ENCODE data around the gene LRBA. TPM values are rescaled to one million over a fixed set of nuclear protein-coding genes. Genes with fewer than 3 reads are reported as not detected.

LRBA gene
- total RNA-seq, 1 donor from 2014 or later = 66.2 TPM

- TF ChIP-seq, protein P1, sequence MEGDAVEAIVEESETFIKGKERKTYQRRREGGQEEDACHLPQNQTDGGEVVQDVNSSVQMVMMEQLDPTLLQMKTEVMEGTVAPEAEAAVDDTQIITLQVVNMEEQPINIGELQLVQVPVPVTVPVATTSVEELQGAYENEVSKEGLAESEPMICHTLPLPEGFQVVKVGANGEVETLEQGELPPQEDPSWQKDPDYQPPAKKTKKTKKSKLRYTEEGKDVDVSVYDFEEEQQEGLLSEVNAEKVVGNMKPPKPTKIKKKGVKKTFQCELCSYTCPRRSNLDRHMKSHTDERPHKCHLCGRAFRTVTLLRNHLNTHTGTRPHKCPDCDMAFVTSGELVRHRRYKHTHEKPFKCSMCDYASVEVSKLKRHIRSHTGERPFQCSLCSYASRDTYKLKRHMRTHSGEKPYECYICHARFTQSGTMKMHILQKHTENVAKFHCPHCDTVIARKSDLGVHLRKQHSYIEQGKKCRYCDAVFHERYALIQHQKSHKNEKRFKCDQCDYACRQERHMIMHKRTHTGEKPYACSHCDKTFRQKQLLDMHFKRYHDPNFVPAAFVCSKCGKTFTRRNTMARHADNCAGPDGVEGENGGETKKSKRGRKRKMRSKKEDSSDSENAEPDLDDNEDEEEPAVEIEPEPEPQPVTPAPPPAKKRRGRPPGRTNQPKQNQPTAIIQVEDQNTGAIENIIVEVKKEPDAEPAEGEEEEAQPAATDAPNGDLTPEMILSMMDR (IDR thresholded peaks at IDR 0.05; ENCODE audit: unreplicated experiment) = no peak
- no peaks in the 10 kb centered on the region for H3K27me3 Mint-ChIP-seq (ENCODE audit: low read depth)
- H3K4me3 Mint-ChIP-seq = no peak overlapping the region
- H3K4me1 Mint-ChIP-seq = peaks cover 29% of the 10 kb centered on the region
- H3K36me3 Mint-ChIP-seq = peaks cover 10% of the 10 kb centered on the region
- H3K9me3 Mint-ChIP-seq = no peaks in the 10 kb centered on the region
- DNase-seq (ENCODE audit: low spot score in 2 of 2, unreplicated experiment in 2 of 2) = no peak
- H3K27ac Mint-ChIP-seq = no peak overlapping the region
These were observed 728.4 kb downstream of the LRBA start for GRCh38 chr4:150286656-150287055.

DNA sequence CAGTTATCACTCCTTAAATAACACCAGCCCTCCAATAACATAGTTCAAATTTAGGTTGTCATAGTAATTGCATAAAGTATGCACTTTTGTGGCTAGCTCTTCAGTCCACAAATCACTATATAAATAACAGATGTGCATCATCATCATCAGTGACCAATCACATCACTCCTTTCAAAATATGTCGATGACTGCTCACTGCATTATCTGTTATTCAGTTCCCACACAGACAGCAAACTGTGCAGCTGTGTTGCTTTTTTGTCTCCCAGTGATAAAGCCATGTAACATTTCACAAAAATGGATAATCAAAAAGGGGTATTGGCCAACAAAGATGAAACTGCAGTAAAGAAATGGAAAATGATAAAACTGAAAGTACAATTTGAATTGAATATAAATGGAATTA, 731.4 kb downstream of the LRBA start:
- H3K36me3 Mint-ChIP-seq = peaks cover 12% of the 10 kb centered on the region
- no peaks in the 10 kb centered on the region for H3K9me3 Mint-ChIP-seq
- no peak overlapping the region for H3K4me3 Mint-ChIP-seq
- peaks cover 34% of the 10 kb centered on the region for H3K4me1 Mint-ChIP-seq
- TF ChIP-seq, protein P1 (IDR thresholded peaks at IDR 0.05; ENCODE audit: unreplicated experiment) = no peak
- H3K27ac Mint-ChIP-seq = peak overlapping the region; percentile 35
- H3K27me3 Mint-ChIP-seq (ENCODE audit: low read depth) = no peaks in the 10 kb centered on the region
- no peak for DNase-seq (ENCODE audit: low spot score in 2 of 2, unreplicated experiment in 2 of 2)

DNA sequence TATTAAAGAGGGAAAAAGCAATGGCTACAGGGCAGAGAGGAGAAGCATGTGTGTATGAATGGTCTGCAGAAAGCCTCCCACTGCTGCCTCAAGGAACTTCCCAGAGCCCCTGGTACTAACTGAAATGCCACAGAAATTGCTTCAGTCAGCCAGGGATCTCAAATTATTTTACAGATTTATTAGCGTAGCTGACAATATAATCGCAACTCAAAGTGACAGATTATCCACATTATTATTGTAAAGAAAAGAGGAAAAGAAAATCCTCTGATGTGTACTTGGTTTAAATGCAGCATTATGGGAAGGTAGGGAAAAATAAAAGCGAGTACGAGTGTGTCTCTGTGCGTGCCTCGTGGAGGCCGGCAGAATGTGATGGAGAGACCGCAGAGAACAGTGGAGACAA, 734.1 kb downstream of the LRBA start:
- Mint-ChIP-seq H3K4me3 (no peak overlapping the region), H3K9me3 (peaks cover 12% of the 10 kb centered on the region), H3K4me1 (peaks cover 34% of the 10 kb centered on the region), H3K27me3 (ENCODE audit: low read depth) (no peaks in the 10 kb centered on the region), H3K36me3 (peaks cover 30% of the 10 kb centered on the region), H3K27ac (peak overlapping the region; percentile 93)
- TF ChIP-seq, protein P1 (IDR thresholded peaks at IDR 0.05; ENCODE audit: unreplicated experiment) = no peak
- no peak for DNase-seq (ENCODE audit: low spot score in 2 of 2, unreplicated experiment in 2 of 2)

DNA sequence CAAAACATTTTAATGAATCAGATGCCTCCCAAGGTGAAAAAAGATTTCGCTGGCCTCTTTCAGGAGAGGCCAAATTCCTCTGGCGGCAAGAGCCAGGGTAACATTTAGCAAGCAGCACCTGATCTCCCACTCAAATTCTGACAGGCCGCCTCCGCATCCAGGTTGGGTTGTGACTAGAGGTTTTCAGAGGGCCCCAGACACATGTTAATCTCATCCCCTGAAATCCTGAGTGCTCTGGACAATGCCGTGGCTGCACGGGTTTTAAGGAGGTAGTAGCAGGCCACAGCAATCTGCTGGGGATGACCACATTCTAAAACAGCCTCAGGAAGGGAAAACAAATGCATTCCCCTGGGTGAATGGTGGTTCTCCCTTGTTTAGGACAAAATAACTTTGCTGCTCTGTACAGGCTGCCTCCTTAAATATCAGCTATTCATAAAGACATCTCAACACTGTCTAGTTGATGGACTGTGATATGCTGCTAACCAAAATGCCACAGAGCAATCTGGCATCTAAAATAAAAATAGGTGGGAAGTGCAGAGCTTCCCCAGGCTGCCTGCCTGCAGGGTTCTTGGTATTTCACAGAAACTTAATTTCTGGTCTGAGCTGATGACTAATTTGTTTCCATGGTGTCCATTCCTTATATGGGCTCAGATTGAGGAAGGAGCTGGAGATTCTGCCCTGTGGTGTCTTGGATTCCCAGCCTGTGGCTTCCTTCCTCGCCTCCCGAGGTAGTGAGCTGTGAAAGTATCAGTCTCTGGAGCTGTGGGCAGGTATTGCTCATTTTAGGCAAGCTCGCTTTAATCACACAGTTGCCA, 734.8 kb downstream of the LRBA start:
- H3K36me3 Mint-ChIP-seq = peaks cover 37% of the 10 kb centered on the region
- peaks cover 34% of the 10 kb centered on the region for H3K4me1 Mint-ChIP-seq
- H3K27me3 Mint-ChIP-seq (ENCODE audit: low read depth) = no peaks in the 10 kb centered on the region
- H3K4me3 Mint-ChIP-seq = no peak overlapping the region
- TF ChIP-seq, protein P1 (IDR thresholded peaks at IDR 0.05; ENCODE audit: unreplicated experiment) = no peak
- H3K9me3 Mint-ChIP-seq = peaks cover 16% of the 10 kb centered on the region
- no peak for DNase-seq (ENCODE audit: low spot score in 2 of 2, unreplicated experiment in 2 of 2)
- peak overlapping the region; percentile 93 for H3K27ac Mint-ChIP-seq

DNA sequence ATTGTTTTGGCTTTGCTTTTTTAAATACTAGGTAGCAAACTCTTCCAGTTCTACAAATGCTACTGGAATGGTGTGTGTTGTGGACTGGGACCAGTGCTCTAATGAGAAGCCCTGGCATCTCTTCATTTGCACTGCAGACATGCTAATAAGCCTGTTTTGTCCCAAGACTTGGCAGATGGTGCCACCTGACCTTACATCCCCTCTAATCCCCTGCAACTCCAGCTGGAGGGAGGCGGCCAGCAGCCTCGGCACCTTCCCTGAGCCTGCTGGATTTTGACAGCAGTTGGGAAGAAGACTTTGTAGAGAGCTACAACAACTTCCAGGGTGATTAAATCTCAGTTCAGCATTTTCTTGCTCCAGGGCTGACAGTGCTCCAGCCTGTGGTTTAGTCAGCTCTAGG, 736.9 kb downstream of the LRBA start:
- no peak overlapping the region for H3K27ac Mint-ChIP-seq
- TF ChIP-seq, protein P1 (IDR thresholded peaks at IDR 0.05; ENCODE audit: unreplicated experiment) = no peak
- H3K36me3 Mint-ChIP-seq = peaks cover 55% of the 10 kb centered on the region
- peaks cover 27% of the 10 kb centered on the region for H3K4me1 Mint-ChIP-seq
- no peaks in the 10 kb centered on the region for H3K27me3 Mint-ChIP-seq (ENCODE audit: low read depth)
- H3K4me3 Mint-ChIP-seq = no peak overlapping the region
- no peak for DNase-seq (ENCODE audit: low spot score in 2 of 2, unreplicated experiment in 2 of 2)
- H3K9me3 Mint-ChIP-seq = peaks cover 37% of the 10 kb centered on the region
